HuH-7 (cell line): ENCODE data around the gene PTPN6.

ENCODE experiments used
- DNase-seq: peaks from one replicate; pipeline ENCODE4 v3.0.0; 2011; ENCODE audit warnings: low spot score

The PTPN6 gene

GRCh38 chr12:7009512-7009911 lies 58.4 kb downstream of the PTPN6 start:
- DNase-seq = no peak
